ENCODE measurements around the gene GALNT10. TPM values are rescaled to one million over a fixed set of nuclear protein-coding genes. Genes with fewer than 3 reads are reported as not detected.

The GALNT10 gene
- polyA plus RNA-seq, 1 of the 3 experiments (the other 2 are of a cell fraction) = 56.3 TPM

- ChIA-PET CTCF (interaction anchor here (0.6 to 0.9 kb wide), 2 partner anchors 18 to 36 kb away, joined by 3 read pairs; no protein-coding TSS in a partner anchor), POLR2A (no interaction called here)
- DNase-seq = no peak
- TF ChIP-seq TCF12 (IDR thresholded peaks at IDR 0.05) (peak; percentile 15; the same call in 1 of the 2 replicates), NFIC (IDR thresholded peaks at IDR 0.05; ENCODE audit: borderline replicate concordance) (no peak)
- Histone ChIP-seq H3K27ac (ENCODE audit: low read depth in 2 of 2, low read length in 1 of 2) (peak overlapping the region; percentile 51 to 76), H3K79me2 (ENCODE audit: insufficient read depth) (peaks cover 82% of the 10 kb centered on the region), H3K4me1 (ENCODE audit: control insufficient read depth in 1 of 2, insufficient read depth in 2 of 2, low read depth in 1 of 2, low read length in 1 of 2) (peaks cover 11 to 44% of the 10 kb centered on the region in 2 experiments), H3K27me3 (ENCODE audit: insufficient read depth) (no peaks in the 10 kb centered on the region), H3K9me2 (no peaks in the 10 kb centered on the region), H3K4me3 (ENCODE audit: low read depth in 2 of 2, low read length in 1 of 2) (no peak overlapping the region), H2AFZ (ENCODE audit: low read depth) (no peak overlapping the region), H3K9ac (no peak overlapping the region; the same call in 1 of the 2 replicates), H4K20me1 (ENCODE audit: insufficient read depth) (no peaks in the 10 kb centered on the region), H3F3A (replicated peaks; ENCODE audit: insufficient read depth) (peaks cover 47% of the 10 kb centered on the region), H3K9me3 (no peaks in the 10 kb centered on the region), H3K36me3 (replicated peaks in 1 of 2; ENCODE audit: control insufficient read depth in 1 of 2, insufficient read depth in 2 of 2, low read length in 1 of 2) (peaks cover 0 to 10% of the 10 kb centered on the region in 2 experiments), H3K4me2 (peak overlapping the region; percentile 58; the same call in 1 of the 2 replicates)
- 83% methylated on average over 2 of the region's 2 CpGs for WGBS (ENCODE audit: low lambda C conversion rate)
Observed at GRCh38 chr5:154215571-154216325, 25.2 kb downstream of the GALNT10 start.

GRCh38 chr5:154217462-154217861 is 26.9 kb downstream of the GALNT10 start:
- Histone ChIP-seq H3K36me3 (replicated peaks in 1 of 2; ENCODE audit: control insufficient read depth in 1 of 2, insufficient read depth in 2 of 2, low read length in 1 of 2) (peaks cover under 1 to 10% of the 10 kb centered on the region in 2 experiments), H3K79me2 (ENCODE audit: insufficient read depth) (peaks cover 78% of the 10 kb centered on the region), H2AFZ (ENCODE audit: low read depth) (no peak overlapping the region), H3K27me3 (ENCODE audit: insufficient read depth) (no peaks in the 10 kb centered on the region), H3K9ac (no peak overlapping the region), H3K4me3 (ENCODE audit: low read depth in 2 of 2, low read length in 1 of 2) (no peak overlapping the region), H3F3A (replicated peaks; ENCODE audit: insufficient read depth) (peaks cover 48% of the 10 kb centered on the region), H3K27ac (ENCODE audit: low read depth in 2 of 2, low read length in 1 of 2) (no peak overlapping the region; a peak in 1 of 4 replicates), H3K9me2 (no peaks in the 10 kb centered on the region), H3K4me2 (no peak overlapping the region), H4K20me1 (ENCODE audit: insufficient read depth) (no peaks in the 10 kb centered on the region), H3K9me3 (no peaks in the 10 kb centered on the region), H3K4me1 (ENCODE audit: control insufficient read depth in 1 of 2, insufficient read depth in 2 of 2, low read depth in 1 of 2, low read length in 1 of 2) (peaks cover 11 to 46% of the 10 kb centered on the region in 2 experiments)
- TF ChIP-seq JUND (IDR thresholded peaks at IDR 0.05) = no peak
- TF ChIP-seq NFIC (IDR thresholded peaks at IDR 0.05; ENCODE audit: borderline replicate concordance) = no peak
- no peak for TF ChIP-seq MXI1 (IDR thresholded peaks at IDR 0.05; ENCODE audit: low read depth, low read length)
- no peak for TF ChIP-seq RFX5 (IDR thresholded peaks at IDR 0.05; ENCODE audit: low read length)
- no peak for TF ChIP-seq PBX3 (IDR thresholded peaks at IDR 0.05)
- TF ChIP-seq SIN3A (IDR thresholded peaks at IDR 0.05; ENCODE audit: borderline replicate concordance, low read depth, low read length) = no peak
- TF ChIP-seq GABPA (IDR thresholded peaks at IDR 0.05; ENCODE audit: low read depth) = no peak
- TF ChIP-seq FOXJ3 (CRISPR knock-in tag; IDR thresholded peaks at IDR 0.05) = no peak
- no peak for TF ChIP-seq TEAD4 (IDR thresholded peaks at IDR 0.05; ENCODE audit: borderline replicate concordance, insufficient read depth)
- TF ChIP-seq USF1 (IDR thresholded peaks at IDR 0.05; ENCODE audit: borderline replicate concordance, low read depth) = no peak
- TF ChIP-seq GATA2 (CRISPR knock-in tag; IDR thresholded peaks at IDR 0.05) = no peak
- TF ChIP-seq SMC3 (IDR thresholded peaks at IDR 0.05; ENCODE audit: low read depth, low read length) = no peak
- TF ChIP-seq MAX (IDR thresholded peaks at IDR 0.05; ENCODE audit: low read depth) = no peak
- TF ChIP-seq TAF1 (IDR thresholded peaks at IDR 0.05; ENCODE audit: borderline replicate concordance, low read depth, low read length) = no peak
- TF ChIP-seq RAD21 (IDR thresholded peaks at IDR 0.05; ENCODE audit: low read length) = no peak
- no peak for TF ChIP-seq FOSL2 (IDR thresholded peaks at IDR 0.05; ENCODE audit: borderline replicate concordance, low read depth)
- no peak for TF ChIP-seq CTCF (IDR thresholded peaks at IDR 0.05)
- no peak for TF ChIP-seq EP300 (IDR thresholded peaks at IDR 0.05; ENCODE audit: borderline replicate concordance in 1 of 2, low read depth in 1 of 2, low read length in 1 of 2)
- CTCF ChIA-PET = no interaction called here
- 98% methylated on average over 4 of the region's 4 CpGs for WGBS (ENCODE audit: low lambda C conversion rate)
- DNase-seq = no peak
- POLR2A ChIA-PET = no interaction called here
